Suppressor macrophage treated with lipopolysaccharide for 4 hours (primary cell): ENCODE results near the gene ESRP2.

ENCODE experiments used
- DNase-seq: peaks from one replicate; pipeline ENCODE4 v3.0.0-alpha.2; 2020

ESRP2 gene

GRCh38 chr16:68236826-68237242, 907 bp upstream of the ESRP2 start:
- no peak for DNase-seq

GRCh38 chr16:68236137-68236825, 354 bp upstream of the ESRP2 start:
- DNase-seq = no peak

GRCh38 chr16:68235108-68235886, 630 bp downstream of the ESRP2 start:
- no peak for DNase-seq

GRCh38 chr16:68234188-68235107, 1.5 kb downstream of the ESRP2 start:
- no peak for DNase-seq

GRCh38 chr16:68233835-68234187, 2.1 kb downstream of the ESRP2 start:
- DNase-seq = no peak

GRCh38 chr16:68233085-68233834, 2.7 kb downstream of the ESRP2 start:
- DNase-seq = no peak

GRCh38 chr16:68232335-68232734, 3.6 kb downstream of the ESRP2 start:
- DNase-seq = no peak

- no peak for DNase-seq
These were observed 4.4 kb downstream of the ESRP2 start for GRCh38 chr16:68231384-68232136.

- DNase-seq = no peak
These were observed 5.0 kb downstream of the ESRP2 start for GRCh38 chr16:68230956-68231355.

GRCh38 chr16:68230176-68230571, 5.8 kb downstream of the ESRP2 start:
- no peak for DNase-seq

GRCh38 chr16:68229431-68230175, 6.3 kb downstream of the ESRP2 start:
- peak; percentile 60 for DNase-seq

GRCh38 chr16:68228652-68229051, 7.3 kb downstream of the ESRP2 start:
- DNase-seq = no peak

GRCh38 chr16:68227850-68228553, 7.9 kb downstream of the ESRP2 start:
- no peak for DNase-seq

- DNase-seq = no peak
These were observed 8.6 kb downstream of the ESRP2 start for GRCh38 chr16:68227183-68227793.

- no peak for DNase-seq
These were observed 9.8 kb downstream of the ESRP2 start for GRCh38 chr16:68226116-68226515.

- no peak for DNase-seq
These were observed 12.9 kb downstream of the ESRP2 start for GRCh38 chr16:68223072-68223471.

- DNase-seq = no peak
These were observed 16.1 kb downstream of the ESRP2 start for GRCh38 chr16:68219725-68220351.

GRCh38 chr16:68217506-68217905, 18.4 kb downstream of the ESRP2 start:
- DNase-seq = peak; percentile 65

GRCh38 chr16:68216240-68216639, 19.7 kb downstream of the ESRP2 start:
- no peak for DNase-seq

GRCh38 chr16:68215302-68215701, 20.6 kb downstream of the ESRP2 start:
- no peak for DNase-seq
